ENCODE results near the gene MED9. TPM values are rescaled to one million over a fixed set of nuclear protein-coding genes. Genes with fewer than 3 reads are reported as not detected.

The MED9 gene
- total and polyA plus RNA-seq, 9 of the 15 experiments (the other 6 are each of a cell fraction or from before 2014, with no cell fraction given) = 2.2 to 15.8 (median 12.7) TPM

GRCh38 chr17:17504341-17505140 lies 27.7 kb downstream of the MED9 start:
- in situ Hi-C loops (cut with MboI) = loop anchor here (5.0 to 10.0 kb wide), 3 partner anchors 58 to 147 kb away; no protein-coding TSS in a partner anchor
- no peaks in the 10 kb centered on the region for H3K9me3 ChIP-seq (replicated peaks; ENCODE audit: control insufficient read depth, insufficient read depth, low read depth, low read length)
- H2AFZ ChIP-seq (ENCODE audit: low read depth, low read length) = no peak overlapping the region
- no peak overlapping the region; a peak in 1 of 4 replicates for H3K9ac ChIP-seq (ENCODE audit: insufficient read depth in 1 of 2, low read depth in 2 of 2, low read length in 2 of 2)
- no TSS peak for BruUV-seq (replicated peaks)
- H3K79me2 ChIP-seq (ENCODE audit: control insufficient read depth, insufficient read depth, low read length) = no peaks in the 10 kb centered on the region
- H3K27me3 ChIP-seq (ENCODE audit: control insufficient read depth in 2 of 2, insufficient read depth in 2 of 2, low read length in 2 of 2) = peaks cover 3 to 31% of the 10 kb centered on the region in 2 experiments; a peak in 2 of 5 replicates
- FAIRE-seq = no peak
- no peak overlapping the region for H3K27ac ChIP-seq (ENCODE audit: extremely low read depth, low read depth, low read length)
- no peak for ATAC-seq
- ChIA-PET CTCF (ENCODE audit: low intra/inter-chr PET ratio) (no interaction called here), POLR2A (interaction anchor here (1.3 kb wide), 1 partner anchor 8 kb away, joined by 3 read pairs; no protein-coding TSS in a partner anchor)
- peaks cover 3% of the 10 kb centered on the region for H3K9me1 ChIP-seq (ENCODE audit: control insufficient read depth, insufficient read depth, low read length)
- 29% methylated on average over 16 of the region's 20 CpGs for WGBS (ENCODE audit: insufficient coverage, low coverage, missing lambda C conversion rate)
- no peak overlapping the region for H3K4me2 ChIP-seq (ENCODE audit: insufficient read depth, low read length)
- H3K36me3 ChIP-seq (ENCODE audit: control insufficient read depth, insufficient read depth, low read length) = no peaks in the 10 kb centered on the region
- intact Hi-C loops (cut with micrococcal nuclease) = no loop called here
- H3K4me3 ChIP-seq = no peak overlapping the region
- DNase-seq (ENCODE audit: extremely low read depth in 1 of 4, low spot score in 3 of 4) = no peak
- H4K20me1 ChIP-seq (replicated peaks; ENCODE audit: control insufficient read depth, insufficient read depth, low read length) = no peaks in the 10 kb centered on the region
- peaks cover 6 to 34% of the 10 kb centered on the region in 2 experiments; a peak in 4 of 5 replicates for H3K4me1 ChIP-seq (replicated peaks in 1 of 2; ENCODE audit: control insufficient read depth in 2 of 2, insufficient read depth in 2 of 2, low read length in 2 of 2)
- no peak for TF ChIP-seq CGGBP1 (CRISPR knock-in tag; IDR thresholded peaks at IDR 0.05)
- no peak for TF ChIP-seq NCOR1 (IDR thresholded peaks at IDR 0.05)
- TF ChIP-seq ETS1 (conservative IDR thresholded peaks at IDR 0.05; ENCODE audit: control insufficient read depth, low read depth, low read length) = no peak
- no peak for TF ChIP-seq HMGXB4 (CRISPR knock-in tag; IDR thresholded peaks at IDR 0.05)
- TF ChIP-seq ZNF41 (CRISPR knock-in tag; conservative IDR thresholded peaks at IDR 0.05) = no peak
- no peak for TF ChIP-seq HOXB6 (CRISPR knock-in tag; IDR thresholded peaks at IDR 0.05; ENCODE audit: borderline replicate concordance)
- no peak for TF ChIP-seq NCOA6 (IDR thresholded peaks at IDR 0.05)
- no peak for TF ChIP-seq DLX4 (CRISPR knock-in tag; IDR thresholded peaks at IDR 0.05)
- no peak for TF ChIP-seq RFX7 (CRISPR knock-in tag; IDR thresholded peaks at IDR 0.05)
- TF ChIP-seq POLR3G (IDR thresholded peaks at IDR 0.05; ENCODE audit: extremely low read depth, insufficient read length, insufficient replicate concordance) = no peak
- TF ChIP-seq ZNF77 (CRISPR knock-in tag; IDR thresholded peaks at IDR 0.05) = no peak

Data from K562 (cell line).